ENCODE data around the gene SUPT5H. TPM values are rescaled to one million over a fixed set of nuclear protein-coding genes. Genes with fewer than 3 reads are reported as not detected.

Gene SUPT5H
- total and polyA plus RNA-seq, 10 of the 15 experiments (the other 5 are each of a cell fraction or from before 2014, with no cell fraction given) = 27.2 to 194 (median 83.6) TPM

DNA sequence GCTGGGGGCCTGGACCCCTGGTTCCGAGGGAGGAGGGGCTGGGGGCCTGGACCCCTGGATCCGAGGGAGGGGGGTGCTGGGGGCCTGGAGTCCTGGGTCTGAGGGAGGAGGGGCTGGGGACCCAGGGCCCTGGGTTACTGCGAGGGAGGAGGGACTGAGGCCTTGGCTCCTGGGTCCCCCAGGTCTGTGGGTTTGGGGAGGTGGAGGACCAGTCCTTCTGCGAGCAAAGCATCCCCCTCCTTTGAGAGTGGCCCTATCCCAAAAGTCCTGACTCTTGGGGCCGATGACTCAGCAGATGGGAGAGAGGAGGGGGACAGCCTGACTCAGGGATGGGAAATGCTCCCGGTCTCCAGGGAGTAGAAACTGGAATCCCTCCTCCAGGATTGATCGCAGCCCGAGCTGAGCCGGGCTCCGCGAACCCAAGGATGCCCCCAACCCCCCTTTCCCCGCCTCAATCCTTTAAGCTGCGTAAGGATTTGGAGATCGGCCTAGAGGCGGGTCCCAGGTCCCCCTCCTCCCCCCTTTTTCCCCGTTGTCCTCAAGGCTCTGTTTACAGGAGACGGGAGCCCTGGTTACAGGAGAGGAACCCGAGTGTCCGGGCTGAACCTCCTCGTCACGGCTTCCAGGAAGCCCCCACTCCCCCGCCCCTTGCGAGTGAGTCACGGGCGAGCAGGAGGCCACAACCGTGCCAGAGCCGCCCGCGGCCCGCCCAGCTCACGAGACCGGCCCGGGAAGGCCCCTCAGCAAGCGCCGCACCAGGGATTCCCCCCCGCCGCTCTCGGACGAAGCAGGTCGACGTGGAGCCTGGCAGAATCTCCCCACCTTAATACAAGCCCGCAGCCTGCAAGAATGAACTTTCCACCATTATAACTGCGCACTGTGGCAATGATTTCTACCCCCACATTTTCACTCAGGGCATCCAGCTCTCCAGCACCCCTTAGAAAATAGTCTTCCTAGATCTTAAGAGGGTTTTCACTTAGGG lies 41.8 kb upstream of the SUPT5H start:
- ChIA-PET CTCF (interaction anchor here (0.9 to 1.7 kb wide), 2 partner anchors 9 to 36 kb away, joined by 4 to 5 read pairs; partner anchors contain the start of gene PLEKHG2), SMC1A (ENCODE audit: uncharacterized antibody, unreplicated experiment) (interaction anchor here (0.9 to 1.1 kb wide), 2 partner anchors 11 to 13 kb away, joined by 3 read pairs; partner anchors contain the start of gene PAF1), RAD21 (ENCODE audit: unreplicated experiment) (interaction anchor here (1.1 to 1.6 kb wide), 2 partner anchors 13 to 567 kb away, joined by 3 to 4 read pairs; partner anchors contain the start of genes MED29 and PAF1), POLR2A (interaction anchor here (0.5 to 1.9 kb wide), 3 partner anchors 8 to 853 kb away, joined by 4 to 7 read pairs (median 5); partner anchors contain the start of genes PLEKHG2 and RPS16)
- Histone ChIP-seq H2AFZ (ENCODE audit: control insufficient read depth, low read depth, low read length) (no peak overlapping the region), H3K4me1 (ENCODE audit: control insufficient read depth, insufficient read depth, low read length) (peaks cover 61% of the 10 kb centered on the region), H3K36me3 (ENCODE audit: control insufficient read depth in 2 of 2, insufficient read depth in 2 of 2, low read length in 1 of 2) (peaks cover 2 to 5% of the 10 kb centered on the region in 2 experiments; a peak in 2 of 4 replicates), H4K20me1 (ENCODE audit: control insufficient read depth, insufficient read depth) (no peaks in the 10 kb centered on the region), H3K4me2 (ENCODE audit: control insufficient read depth, insufficient read depth) (peak overlapping the region; percentile 100), H3K9me3 (replicated peaks; ENCODE audit: control insufficient read depth, insufficient read depth, low read length) (no peaks in the 10 kb centered on the region), H3K9ac (ENCODE audit: control insufficient read depth, insufficient read depth, low read length) (peak overlapping the region; percentile 90), H3K27ac (ENCODE audit: control insufficient read depth, insufficient read depth) (peak overlapping the region; percentile 100), H3K27me3 (replicated peaks in 1 of 2; ENCODE audit: control insufficient read depth in 2 of 2, insufficient read depth in 2 of 2, low read length in 1 of 2) (no peaks in the 10 kb centered on the region), H3K4me3 (peak overlapping the region; percentile 82), H3K79me2 (ENCODE audit: control insufficient read depth, insufficient read depth, low read length) (peaks cover 47% of the 10 kb centered on the region)
- FAIRE-seq (no peak), ATAC-seq (peak; percentile 29), DNase-seq (ENCODE audit: low read depth, low spot score) (no peak)
- intact Hi-C loops (cut with micrococcal nuclease; ENCODE audit: unreplicated experiment) (loop anchor here (10.0 kb wide), 1 partner anchor 429 kb away; the partner anchor contains the start of gene FBXO17), in situ Hi-C loops (cut with MboI) (no loop called here)
- WGBS (ENCODE audit: insufficient coverage, insufficient replicate concordance, low lambda C conversion rate, missing lambda C conversion rate) = 2% methylated on average over 40 of the region's 43 CpGs
- TSS peak; percentile 78 for BruUV-seq (replicated peaks)
- TF ChIP-seq, protein P1, sequence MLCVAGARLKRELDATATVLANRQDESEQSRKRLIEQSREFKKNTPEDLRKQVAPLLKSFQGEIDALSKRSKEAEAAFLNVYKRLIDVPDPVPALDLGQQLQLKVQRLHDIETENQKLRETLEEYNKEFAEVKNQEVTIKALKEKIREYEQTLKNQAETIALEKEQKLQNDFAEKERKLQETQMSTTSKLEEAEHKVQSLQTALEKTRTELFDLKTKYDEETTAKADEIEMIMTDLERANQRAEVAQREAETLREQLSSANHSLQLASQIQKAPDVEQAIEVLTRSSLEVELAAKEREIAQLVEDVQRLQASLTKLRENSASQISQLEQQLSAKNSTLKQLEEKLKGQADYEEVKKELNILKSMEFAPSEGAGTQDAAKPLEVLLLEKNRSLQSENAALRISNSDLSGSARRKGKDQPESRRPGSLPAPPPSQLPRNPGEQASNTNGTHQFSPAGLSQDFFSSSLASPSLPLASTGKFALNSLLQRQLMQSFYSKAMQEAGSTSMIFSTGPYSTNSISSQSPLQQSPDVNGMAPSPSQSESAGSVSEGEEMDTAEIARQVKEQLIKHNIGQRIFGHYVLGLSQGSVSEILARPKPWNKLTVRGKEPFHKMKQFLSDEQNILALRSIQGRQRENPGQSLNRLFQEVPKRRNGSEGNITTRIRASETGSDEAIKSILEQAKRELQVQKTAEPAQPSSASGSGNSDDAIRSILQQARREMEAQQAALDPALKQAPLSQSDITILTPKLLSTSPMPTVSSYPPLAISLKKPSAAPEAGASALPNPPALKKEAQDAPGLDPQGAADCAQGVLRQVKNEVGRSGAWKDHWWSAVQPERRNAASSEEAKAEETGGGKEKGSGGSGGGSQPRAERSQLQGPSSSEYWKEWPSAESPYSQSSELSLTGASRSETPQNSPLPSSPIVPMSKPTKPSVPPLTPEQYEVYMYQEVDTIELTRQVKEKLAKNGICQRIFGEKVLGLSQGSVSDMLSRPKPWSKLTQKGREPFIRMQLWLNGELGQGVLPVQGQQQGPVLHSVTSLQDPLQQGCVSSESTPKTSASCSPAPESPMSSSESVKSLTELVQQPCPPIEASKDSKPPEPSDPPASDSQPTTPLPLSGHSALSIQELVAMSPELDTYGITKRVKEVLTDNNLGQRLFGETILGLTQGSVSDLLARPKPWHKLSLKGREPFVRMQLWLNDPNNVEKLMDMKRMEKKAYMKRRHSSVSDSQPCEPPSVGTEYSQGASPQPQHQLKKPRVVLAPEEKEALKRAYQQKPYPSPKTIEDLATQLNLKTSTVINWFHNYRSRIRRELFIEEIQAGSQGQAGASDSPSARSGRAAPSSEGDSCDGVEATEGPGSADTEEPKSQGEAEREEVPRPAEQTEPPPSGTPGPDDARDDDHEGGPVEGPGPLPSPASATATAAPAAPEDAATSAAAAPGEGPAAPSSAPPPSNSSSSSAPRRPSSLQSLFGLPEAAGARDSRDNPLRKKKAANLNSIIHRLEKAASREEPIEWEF (IDR thresholded peaks at IDR 0.05; ENCODE audit: insufficient replicate concordance, low read depth, low read length) = no peak
- TF ChIP-seq HDGF (IDR thresholded peaks at IDR 0.05) (no peak), ESRRA (IDR thresholded peaks at IDR 0.05; ENCODE audit: low read length) (no peak), NR2F1 (conservative IDR thresholded peaks at IDR 0.05) (peak; percentile 84), ATF7 (IDR thresholded peaks at IDR 0.05; ENCODE audit: low read depth) (no peak; the same call in none of the 2 replicates), EGR1 (IDR thresholded peaks at IDR 0.05; ENCODE audit: borderline replicate concordance in 1 of 2, low read depth in 2 of 2, low read length in 2 of 2) (peak; percentile 16 to 67), KDM1A (IDR thresholded peaks at IDR 0.05; ENCODE audit: borderline replicate concordance) (no peak), SMAD5 (IDR thresholded peaks at IDR 0.05; ENCODE audit: low read depth) (no peak), SP1 (IDR thresholded peaks at IDR 0.05; ENCODE audit: low read depth, low read length) (peak; percentile 71), RCOR1 (conservative IDR thresholded peaks at IDR 0.05; ENCODE audit: low read depth, low read length) (no peak), SUPT20H (IDR thresholded peaks at IDR 0.05; ENCODE audit: borderline replicate concordance, control insufficient read depth, low read depth, low read length) (no peak)
- TF ChIP-seq, protein P2, sequence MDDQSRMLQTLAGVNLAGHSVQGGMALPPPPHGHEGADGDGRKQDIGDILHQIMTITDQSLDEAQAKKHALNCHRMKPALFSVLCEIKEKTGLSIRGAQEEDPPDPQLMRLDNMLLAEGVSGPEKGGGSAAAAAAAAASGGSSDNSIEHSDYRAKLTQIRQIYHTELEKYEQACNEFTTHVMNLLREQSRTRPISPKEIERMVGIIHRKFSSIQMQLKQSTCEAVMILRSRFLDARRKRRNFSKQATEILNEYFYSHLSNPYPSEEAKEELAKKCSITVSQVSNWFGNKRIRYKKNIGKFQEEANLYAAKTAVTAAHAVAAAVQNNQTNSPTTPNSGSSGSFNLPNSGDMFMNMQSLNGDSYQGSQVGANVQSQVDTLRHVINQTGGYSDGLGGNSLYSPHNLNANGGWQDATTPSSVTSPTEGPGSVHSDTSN (IDR thresholded peaks at IDR 0.05; ENCODE audit: insufficient replicate concordance, low read depth, low read length) = peak; percentile 24
- TF ChIP-seq, protein P3, sequence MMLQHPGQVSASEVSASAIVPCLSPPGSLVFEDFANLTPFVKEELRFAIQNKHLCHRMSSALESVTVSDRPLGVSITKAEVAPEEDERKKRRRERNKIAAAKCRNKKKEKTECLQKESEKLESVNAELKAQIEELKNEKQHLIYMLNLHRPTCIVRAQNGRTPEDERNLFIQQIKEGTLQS (IDR thresholded peaks at IDR 0.05; ENCODE audit: borderline replicate concordance, extremely low read depth, low read depth, low read length) = no peak
- TF ChIP-seq, protein P4, sequence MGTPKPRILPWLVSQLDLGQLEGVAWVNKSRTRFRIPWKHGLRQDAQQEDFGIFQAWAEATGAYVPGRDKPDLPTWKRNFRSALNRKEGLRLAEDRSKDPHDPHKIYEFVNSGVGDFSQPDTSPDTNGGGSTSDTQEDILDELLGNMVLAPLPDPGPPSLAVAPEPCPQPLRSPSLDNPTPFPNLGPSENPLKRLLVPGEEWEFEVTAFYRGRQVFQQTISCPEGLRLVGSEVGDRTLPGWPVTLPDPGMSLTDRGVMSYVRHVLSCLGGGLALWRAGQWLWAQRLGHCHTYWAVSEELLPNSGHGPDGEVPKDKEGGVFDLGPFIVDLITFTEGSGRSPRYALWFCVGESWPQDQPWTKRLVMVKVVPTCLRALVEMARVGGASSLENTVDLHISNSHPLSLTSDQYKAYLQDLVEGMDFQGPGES (IDR thresholded peaks at IDR 0.05) = no peak

Data from GM12878 (cell line).